NCI-H1694 (cell line): ENCODE measurements around the gene SMARCD2.
"Not testable (repeated sequence)": the region's sequence is repeated elsewhere in the genome, so short reads cannot be mapped to it uniquely, and the experiment has no call there.

ENCODE experiments used
- DNase-seq: peaks from one replicate; lab custom pipeline; 2025; lab: John Stamatoyannopoulos, UW

SMARCD2 gene

DNA sequence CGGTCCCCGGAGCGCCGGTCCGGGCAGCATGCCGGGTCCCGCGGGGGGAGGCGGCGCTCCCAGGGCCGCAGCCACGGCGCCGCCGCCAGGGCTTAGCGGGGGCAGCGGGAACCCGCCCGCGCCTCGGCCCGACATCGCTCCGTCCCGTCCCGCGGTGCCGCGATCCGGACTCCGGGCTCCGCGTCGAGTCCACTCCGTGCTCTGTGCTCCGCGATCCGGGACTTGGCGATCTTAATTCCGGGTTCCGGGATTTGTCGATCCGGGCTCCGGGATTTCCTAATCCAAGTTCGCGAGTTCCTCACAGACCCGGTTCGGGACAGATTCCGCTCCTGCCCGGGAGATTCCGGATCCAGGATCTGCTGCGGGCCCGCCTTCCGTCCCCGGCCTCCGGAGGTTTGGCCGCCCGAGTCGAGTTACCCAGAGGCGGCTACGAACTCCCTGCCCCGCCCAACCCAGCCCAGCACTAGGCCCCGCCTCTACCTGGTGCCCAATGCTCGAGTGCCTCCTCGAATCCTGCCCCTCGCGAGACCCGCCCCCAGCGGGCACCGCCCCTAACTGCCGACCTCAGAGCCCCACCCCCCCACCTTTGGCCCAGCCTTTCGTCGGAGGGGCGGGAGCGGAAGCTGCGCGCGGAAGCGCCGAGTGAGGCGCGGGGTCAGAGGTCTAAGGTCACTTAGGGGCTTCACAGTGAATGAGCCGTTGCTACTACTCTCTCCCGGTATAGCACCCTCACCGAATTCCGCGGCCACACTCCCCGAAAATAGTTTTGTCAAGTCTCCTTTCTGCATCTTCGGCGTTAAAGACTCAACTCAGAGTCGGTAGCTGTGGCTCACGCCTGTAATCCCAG, at the start of gene SMARCD2:
TSS of gene SMARCD2 (minus strand) at position 146 of the 847 bp plus-strand sequence. CDS start at position 135, 11 bp downstream.
- DNase-seq, result peak; percentile 97

DNA sequence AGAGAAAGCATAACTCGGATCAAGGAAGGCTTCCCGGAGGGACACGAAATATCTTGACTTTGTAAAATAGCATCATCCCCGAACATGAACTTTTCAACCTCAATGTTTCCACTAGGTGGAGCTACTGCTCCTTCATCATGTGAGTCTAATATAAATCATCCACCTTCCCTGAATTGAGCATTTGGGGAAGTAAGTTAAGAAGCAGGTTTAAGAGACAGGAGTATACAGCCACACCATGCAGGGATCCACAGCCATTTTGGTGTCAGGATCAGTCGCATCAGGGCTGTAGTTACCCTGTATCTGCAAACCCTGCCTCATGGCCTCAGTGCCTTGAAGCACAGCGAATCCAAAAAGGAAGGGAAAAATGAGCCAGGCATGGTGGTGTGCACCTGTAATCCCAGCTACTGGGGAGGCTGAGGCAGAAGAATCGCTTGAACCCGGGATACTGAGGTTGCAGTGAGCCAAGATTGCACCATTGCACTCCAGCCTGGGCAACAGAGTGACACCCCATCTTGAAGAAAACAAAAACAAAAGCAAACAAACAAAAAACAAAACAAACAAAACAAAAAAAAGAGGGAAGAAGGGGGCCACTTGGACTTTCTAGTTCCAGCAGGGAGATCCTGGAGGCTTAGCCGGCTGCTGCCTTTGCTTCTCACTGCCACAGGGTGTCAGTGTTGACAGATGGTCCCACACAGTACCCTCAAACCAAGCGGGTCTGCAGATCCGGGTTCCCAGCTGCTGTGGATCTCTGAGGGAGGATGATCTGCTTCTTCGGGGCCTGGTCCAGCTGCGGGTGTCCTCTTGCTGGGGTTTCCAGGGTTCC, 46.8 kb upstream of the SMARCD2 start:
- DNase-seq, result peak; percentile 64

DNA sequence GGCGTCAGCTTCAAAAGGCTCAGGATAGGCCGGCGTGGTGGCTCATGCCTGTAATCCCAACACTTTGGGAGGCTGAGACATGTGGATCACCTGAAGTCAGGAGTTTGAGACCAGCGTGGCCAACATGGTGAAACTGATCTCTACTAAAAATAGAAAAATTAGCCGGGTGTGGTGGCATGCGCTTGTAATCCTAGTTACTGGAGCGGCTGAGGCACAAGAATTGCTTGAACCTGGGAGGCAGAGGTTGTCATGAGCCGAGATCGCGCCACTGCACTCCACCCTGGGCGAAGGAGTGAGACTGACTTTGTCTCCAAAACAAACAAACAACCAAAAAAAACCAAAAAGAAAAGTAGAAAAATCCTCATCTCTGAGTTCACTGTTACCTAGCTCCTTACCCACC, 42.6 kb upstream of the SMARCD2 start:
- DNase-seq, result not testable (repeated sequence)

DNA sequence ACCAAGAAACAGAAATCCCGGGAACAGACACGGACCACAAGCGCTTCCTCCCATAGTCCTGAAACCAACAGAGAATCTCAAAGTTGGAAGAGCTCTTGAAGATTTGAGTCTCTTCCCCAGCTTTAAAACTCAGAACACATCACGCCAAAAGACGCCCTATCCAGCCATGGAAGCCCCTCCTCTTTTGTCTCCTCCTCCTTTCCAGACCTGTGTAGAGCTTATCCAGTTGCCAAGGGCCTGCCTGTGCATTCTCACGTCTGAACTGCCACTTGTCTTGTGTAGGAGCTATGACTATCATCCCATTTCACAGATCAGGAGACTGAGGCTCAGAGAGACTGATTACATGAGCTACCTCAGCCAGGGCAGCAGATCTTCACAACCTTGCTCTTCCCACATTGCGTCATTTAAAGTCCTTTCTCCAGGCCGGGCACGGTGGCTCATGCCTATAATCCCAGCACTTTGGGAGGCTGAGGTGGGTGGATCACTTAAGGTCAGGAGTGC, 40.2 kb upstream of the SMARCD2 start:
- DNase-seq, result not testable (repeated sequence)

DNA sequence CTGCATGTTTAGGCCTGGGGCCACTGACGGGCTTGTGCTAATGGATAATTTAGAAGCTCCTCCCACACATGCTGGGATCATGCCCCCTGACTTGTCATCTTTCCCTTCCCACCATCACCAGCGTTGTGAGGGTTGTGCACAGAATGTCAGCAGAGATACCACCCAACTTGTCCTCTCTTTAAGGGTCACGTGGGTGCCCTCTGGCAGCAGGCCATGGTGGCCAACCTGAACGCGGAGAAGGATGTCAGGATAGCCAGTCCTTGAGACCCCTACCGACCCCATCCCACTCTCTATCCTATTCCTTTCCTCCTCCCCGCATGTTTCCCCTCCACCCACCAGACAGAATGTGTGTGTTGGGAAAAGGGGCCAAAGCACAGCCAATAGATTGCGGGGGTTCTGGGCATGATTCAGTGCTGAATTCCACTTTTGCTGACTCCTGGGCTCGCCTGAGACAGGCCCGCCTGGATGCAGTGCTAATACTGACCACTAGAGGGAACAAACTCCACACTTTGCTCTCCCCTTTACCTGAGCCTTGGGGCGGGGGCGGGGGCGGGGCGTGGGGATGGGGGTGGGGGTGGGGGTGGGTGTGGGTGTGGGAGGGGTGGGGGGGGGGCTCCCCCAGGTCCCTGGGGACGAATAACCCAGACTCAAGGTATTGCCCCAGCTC, 39.6 kb upstream of the SMARCD2 start, which contains the start of gene GH2:
TSS of gene GH2 (minus strand) at position 10 of the 667 bp plus-strand sequence. CDS start 143 bp downstream, outside the sequence.
- peak; percentile 14 for DNase-seq

DNA sequence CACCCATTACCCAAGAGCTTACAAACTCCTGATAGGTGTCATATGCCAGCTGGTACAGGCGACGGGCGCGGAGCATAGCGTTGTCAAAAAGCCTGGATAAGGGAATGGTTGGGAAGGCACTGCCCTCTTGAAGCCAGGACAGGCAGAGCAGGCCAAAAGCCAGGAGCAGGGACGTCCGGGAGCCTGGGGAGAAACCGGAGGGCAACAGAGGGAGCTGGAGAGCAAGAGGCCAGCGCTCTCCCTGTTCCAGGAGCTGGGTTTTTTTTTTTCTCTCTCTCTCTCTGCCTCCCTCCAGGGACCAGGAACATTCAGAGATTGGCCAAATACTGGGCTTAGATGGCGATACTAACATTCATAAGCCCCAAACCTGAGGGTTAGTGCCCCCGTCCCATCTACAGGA, 38.9 kb upstream of the SMARCD2 start:
- not testable (repeated sequence) for DNase-seq

DNA sequence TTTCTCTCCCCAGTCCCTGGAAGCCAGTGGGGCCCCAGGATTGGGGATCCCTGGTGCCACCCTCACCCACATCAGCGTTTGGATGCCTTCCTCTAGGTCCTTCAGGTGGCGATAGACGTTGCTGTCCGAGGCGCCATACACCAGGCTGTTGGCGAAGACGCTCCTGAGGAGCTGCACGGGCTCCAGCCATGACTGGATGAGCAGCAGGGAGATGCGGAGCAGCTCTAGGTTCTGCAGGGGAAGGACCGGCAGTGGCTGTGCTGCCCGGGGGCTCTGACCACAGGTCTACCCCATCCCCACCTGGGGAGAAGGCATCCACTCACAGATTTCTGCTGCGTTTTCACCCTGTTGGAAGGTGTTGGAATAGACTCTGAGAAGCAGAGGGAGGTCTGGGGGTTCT, 38.2 kb upstream of the SMARCD2 start:
- no peak for DNase-seq

DNA sequence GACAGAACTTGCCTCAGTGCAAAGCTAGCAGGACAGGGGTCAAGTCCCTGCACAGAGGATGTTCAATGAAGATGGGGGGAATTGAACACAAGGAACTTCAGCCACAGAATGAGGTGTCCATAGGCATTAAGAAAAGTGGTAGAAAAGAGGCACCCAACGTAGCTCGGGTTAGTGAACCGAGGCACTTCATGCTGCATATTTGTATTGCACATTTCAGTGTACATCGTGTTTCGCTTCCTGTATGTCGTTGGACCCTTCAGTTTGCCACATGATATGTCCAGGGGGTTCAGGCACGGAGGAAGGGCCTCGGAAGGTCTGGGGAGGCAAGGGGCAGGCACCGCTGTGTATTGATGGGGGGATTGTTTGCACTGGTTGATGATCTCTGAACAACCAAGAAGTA, 35.9 kb upstream of the SMARCD2 start:
- DNase-seq, result not testable (repeated sequence)

DNA sequence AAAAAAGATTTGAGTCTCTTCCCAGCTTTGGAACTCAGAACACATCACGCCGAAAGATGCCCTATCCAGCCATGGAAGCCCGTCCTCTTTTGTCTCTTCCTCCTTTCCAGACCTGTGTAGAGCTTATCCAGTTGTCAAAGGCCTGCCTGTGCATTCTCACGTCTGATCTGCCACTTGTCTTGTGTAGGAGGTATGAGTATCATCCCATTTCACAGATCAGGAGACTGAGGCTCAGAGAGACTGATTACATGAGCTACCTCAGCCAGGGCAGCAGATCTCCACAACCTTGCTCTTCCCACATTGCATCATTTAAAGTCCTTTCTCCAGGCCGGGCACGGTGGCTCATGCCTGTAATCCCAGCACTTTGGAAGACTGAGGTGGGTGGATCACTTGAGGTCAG, 32.2 kb upstream of the SMARCD2 start:
- not testable (repeated sequence) for DNase-seq

DNA sequence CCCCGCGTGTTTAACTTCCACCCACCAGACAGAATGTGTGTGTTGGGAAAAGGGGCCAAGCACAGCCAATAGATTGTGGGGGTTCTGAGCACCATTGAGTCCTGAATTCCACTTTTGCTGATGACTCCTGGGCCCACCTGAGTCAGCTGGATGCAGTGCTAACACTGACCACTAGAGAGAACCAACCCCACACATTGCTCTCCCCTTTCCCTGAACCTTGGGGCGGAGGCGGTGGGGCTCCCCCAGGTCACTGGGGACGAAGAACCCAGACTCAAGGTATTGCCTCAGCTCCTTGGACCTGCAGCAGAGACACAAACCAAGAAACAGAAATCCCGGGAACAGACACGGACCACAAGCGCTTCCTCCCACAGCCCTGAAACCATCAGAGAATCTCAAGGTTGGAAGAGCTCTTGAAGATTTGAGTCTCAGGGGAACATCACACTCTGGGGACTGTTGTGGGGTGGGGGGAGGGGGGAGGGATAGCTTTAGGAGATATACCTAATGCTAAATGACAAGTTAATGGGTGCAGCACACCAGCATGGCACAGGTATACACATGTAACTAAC, 31.7 kb upstream of the SMARCD2 start:
- DNase-seq, result not testable (repeated sequence)

DNA sequence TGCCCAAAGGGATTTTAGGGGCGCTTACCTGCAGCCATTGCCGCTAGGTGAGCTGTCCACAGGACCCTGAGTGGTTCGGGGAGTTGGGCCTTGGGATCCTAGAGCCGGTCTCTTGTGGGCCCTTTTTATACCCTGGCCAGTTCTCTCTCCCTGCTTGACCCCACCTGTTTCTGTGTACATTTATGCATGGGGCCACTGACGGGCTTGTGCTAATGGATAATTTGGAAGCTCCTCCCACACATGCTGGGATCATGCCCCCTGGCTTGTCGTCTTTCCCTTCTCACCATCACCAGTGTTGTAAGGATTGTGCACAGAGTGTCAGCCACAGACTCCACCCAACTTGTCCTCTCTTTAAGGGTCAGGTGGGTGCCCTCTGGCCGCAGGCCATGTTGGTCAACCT, 31.1 kb upstream of the SMARCD2 start, which contains the start of gene CSH2:
TSS of gene CSH2 (minus strand) at position 101 of the 400 bp plus-strand sequence. CDS start at position 38, 63 bp downstream.
- not testable (repeated sequence) for DNase-seq

DNA sequence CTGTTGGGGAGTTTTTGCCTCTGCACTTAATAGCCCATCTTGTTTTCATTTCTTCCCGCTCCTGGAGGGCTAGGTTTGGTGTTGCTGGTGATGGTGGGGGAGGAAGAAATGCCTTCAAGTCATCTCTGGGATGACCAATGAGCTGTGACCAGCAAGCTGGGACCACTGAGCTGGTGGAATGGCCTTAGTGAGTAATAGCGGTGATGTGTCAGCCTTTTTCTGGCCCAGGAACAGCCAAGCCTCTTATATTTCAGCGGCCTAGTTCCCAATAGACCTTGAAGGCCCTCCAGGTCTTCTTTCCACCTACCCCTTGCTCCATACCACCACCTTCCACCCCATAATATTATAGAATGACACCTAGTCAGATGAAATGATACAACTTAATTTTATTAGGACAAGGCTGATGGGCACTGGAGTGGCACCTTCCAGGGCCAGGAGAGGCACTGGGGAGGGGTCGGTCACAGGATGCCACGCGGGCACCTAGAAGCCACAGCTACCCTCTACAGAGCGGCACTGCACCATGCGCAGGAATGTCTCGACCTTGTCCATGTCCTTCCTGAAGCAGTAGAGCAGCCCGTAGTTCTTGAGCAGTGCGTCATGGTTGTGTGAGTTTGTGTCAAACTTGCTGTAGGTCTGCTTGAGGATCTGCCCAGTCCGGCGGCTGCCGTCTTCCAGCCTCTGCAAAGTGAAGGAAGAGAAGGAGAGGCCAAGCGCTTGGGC, 29.3 kb upstream of the SMARCD2 start:
- DNase-seq, result not testable (repeated sequence)

DNA sequence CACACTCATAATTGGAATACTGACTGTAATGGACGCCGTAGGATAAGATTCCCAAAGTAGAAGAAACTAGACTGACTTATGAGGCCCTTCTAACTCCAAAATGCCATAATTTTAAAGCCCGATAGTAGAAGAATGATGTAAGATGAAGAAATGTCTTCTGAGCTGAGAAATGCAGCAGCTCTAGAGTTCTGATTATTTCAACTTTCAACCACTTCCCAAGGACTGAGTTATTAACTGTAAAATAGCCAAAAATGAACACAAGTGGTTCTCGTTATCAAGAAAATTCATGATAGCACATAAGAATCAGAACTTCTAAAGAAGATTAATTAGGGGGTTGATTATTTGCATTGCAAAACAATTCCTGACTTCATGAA, 27.8 kb upstream of the SMARCD2 start:
- not testable (repeated sequence) for DNase-seq

DNA sequence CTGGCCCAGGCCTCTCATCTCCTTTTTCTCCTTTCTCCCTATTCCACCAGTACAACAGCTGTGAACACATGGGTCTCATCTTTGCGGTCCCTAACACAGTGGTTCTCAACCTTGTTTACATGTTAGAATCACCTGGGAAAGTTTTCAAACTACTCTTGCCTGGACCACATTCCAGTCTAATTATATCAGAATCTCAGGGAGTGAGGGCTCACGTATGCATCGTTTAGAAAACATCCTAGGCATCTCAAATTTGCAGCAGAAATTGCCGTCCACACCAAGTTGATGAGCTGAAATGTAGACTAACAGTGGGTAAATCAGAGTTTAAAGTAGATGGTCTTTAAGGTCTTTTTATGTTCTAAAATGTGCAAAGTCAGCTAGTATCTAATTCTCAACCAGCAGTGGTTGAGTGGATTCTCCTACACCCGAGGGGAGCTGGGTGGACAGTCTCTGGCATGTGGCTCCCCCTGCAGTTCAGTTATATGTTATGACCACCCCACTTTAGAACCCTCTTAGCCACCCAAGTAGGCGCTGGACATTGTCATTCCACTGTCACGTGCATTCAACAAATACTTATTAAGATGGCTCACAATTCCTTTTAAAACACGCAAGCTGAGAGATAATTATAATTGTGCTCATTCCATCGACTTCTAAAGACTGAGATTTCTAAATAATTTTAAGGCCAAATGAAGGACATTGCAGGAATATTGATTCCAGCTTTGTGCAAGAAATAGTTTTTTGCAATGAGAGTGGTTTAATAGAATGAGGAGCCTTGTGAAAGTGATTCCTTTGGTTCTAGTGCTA, 27.2 kb upstream of the SMARCD2 start:
- not testable (repeated sequence) for DNase-seq

DNA sequence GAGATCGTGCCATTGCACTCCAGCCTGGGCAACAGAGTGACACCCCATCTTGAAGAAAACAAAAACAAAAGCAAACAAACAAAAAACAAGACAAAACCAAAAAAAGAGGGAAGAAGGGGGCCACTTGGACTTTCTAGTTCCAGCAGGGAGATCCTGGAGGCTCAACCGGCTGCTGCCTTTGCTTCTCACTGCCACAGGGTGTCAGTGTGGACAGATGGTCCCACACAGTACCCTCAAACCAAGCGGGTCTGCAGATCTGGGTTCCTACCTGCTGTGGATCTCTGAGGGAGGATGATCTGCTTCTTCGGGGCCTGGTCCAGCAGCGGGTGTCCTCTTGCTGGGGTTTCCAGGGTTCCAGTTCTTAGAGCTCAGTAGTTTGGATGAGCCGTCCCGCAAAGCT, 24.1 kb upstream of the SMARCD2 start:
- DNase-seq, result not testable (repeated sequence)

DNA sequence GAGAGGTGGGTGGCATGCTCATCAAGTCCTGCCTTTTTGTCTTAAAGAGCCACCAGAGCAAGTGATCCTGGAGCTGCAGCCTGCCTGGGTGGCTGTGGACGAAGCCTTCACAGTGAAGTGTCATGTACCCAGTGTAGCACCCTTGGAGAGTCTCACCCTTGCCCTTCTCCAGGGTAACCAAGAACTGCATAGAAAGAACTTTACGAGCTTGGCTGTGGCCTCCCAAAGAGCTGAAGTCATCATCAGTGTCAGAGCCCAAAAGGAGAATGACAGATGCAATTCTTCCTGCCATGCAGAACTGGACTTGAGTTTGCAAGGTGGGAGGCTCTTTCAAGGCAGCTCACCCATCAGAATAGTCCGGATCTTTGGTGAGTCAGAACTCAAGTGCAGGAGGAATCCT, 16.8 kb upstream of the SMARCD2 start:
- DNase-seq, result no peak

DNA sequence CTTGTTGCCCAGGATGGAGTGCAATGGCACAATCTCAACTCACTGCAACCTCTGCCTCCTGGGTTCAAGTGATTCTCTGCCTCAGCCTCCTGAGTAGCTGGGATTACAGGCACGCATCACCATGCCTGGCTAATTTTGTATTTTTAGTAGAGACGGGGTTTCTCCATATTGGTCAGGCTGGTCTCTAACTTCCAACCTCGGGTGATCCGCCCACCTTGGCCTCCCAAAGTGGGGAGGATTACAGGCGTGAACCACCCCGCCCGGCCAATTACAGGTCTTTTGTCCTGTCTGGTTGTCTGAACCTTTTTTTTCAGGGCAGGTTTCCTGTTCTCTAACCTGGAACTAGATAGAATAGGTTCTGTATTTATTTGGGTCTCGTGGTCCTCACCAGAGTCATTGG, 13.9 kb upstream of the SMARCD2 start:
- DNase-seq, result not testable (repeated sequence)

DNA sequence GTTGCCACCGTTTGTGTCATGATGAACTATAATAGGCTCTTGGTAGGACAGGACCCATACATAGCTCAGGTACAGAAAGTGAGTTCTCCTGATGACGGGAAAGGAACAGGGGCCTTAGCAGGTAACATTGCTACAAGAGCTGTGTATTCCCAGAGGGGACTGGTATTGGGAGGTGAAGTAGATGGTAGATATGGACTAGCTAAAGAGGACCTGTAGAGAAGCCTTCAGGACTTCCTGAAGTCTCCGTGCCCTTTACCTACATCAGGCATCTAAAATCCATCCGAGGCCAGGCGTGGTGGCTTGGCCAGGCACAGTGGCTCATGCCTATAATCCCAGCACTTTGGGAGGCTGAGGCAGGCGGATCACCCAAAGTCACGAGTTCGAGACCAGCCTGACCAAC, 12.7 kb upstream of the SMARCD2 start:
- no peak for DNase-seq

DNA sequence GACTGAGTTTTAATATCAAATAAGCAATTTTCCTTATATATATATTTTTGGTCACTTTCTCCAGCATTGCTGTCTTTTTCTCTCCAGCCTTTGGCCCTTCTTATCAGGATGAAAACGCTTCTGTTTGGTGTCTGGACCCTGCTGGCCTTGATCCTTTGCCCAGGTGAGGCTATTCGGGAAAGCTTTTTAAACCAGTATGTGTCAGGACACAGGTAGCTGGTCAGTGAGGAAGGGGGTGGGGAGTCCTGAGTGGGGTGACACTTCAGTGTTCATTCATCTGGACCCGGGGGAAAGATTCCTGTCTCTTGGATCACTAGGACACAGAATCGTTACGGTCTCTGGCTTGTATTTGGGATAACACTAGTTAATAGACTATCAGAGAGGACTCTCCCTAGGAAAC, 12.2 kb upstream of the SMARCD2 start:
- no peak for DNase-seq

DNA sequence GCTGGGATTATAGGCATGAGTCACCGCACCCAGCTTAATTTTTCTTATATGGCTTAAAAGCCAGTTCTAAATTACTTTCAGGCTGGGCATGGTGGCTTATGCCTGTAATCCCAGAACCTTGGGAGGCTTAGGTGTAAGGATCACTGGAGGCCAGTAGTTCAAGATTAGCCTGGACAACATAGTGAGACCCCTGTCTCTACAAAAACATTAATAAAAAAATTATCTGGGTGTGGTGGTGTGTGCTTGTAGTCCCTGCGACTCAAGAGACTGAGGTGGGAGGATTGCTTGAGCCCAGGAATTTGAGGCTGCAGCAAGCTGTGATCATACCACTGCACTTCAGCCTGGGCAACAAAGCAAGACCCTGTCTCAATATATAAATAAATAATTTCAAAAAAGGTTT, 10.8 kb upstream of the SMARCD2 start:
- no peak for DNase-seq
